GM21390 (cell line): ENCODE measurements around the gene LHX3.

Source experiments
- ATAC-seq: cut with Tn5 transposase; IDR thresholded peaks from one replicate; pipeline ENCODE4 v1.9.1; 2021; ENCODE audit not compliant: unreplicated experiment

LHX3 gene

DNA sequence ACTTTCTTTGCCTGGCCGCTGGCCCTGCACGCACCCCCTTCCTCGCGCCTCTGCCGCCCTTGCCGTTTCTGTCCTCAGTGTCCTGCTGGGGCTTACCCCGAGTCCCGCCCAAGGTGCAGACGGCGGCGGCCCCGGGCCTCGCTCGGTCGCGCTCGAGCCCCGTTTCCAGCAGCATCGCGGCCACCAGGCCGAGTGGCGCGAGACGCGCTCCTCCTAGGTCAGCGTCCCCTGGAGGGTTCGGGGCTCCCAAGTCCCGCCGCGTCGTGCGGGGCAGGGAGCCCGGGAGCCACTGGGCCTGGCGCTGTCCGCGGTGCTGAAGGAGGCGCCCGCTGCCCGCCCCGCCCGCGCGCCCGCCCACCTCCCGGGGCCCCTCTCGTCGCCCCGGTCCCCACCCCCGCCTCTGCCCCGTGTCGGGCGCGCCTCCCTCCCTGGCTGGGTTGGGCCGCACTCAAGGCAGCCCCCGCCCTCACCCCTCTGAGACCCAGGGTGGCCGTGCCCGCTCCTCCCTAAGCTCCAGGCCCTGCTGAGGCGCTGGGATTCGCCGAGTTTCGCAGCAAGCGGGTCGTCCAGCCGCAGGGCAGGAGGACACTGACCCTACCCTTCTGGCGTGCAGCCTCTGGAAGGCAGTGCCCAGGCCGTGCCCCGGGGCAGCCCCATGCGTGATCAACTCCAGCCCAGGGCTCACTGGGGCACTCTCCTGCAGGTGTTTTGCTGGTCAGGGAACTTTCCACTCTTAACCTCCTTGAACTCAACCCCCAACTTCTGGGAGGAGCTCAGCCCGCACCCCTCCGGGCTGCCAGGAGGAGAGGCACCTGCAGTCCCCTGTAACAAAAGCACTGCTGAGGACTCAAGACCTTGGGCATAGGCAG lies at the start of gene LHX3:
Gene LHX3, minus strand, starts transcription at position 291 of the 869 bp plus-strand sequence. Its CDS starts 116 bp downstream, at position 175.
- ATAC-seq: no peak

DNA sequence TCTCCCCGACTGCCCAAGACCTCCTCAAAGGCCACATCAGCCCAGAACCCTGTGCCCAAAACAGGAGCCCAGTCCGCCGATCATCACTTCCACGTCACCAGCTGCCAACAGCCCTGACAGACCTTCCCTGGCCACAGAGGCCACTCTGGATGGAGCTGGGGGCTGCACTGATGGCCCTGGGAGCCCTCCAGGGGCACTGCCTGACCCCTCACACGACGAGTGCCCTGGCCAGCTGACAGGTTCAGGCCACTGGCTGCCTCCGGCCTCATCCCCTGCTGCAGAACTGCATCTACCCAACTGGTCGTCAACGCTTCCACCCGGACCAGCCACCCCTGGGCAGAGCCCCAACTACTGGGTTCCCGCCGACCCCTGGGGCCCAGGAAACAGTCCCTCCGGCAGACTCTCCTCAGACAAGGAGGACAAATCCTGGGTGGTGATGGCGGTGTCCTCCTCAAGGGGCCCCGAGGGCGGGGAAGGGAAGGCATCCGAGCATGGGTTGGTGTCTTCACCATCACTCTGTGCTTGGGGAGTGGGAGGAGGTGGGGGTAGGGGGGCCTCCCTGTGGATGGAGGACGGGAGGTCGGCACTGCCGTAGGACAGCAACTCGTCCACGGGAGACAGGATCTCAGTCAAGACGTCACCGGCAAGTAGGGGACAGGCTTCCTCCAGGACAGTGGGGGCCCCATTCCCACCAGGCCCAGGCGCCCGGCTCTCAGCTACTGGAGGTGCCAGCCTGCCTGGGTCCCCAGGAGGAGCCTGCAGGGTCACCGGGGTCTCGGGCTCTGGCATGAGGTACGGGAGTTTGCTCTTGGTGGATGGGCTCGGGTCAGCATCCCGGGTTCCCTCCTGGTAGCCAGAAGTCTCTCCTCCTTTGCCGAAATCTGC lies 48.6 kb upstream of the LHX3 start:
- ATAC-seq: no peak

DNA sequence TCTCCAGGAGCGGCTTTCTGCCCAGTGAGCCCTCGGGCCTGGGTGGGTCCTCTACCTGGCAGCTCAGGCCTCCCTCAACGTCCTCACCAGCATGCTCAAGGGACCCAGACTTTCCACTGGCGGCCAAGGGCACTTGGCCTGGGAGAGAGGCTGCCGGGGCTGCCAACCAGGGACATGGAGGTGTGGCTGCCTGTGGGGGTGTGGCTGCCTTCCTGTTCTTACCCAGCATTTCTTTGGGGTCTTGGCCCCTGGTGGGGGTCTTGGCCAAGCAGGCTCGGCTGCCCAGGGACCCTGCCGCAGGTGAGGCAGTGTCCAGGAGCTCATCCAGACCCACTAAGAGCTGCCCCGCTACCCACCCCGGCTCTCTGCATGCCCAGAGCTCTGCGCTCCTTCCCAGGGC lies 47.9 kb upstream of the LHX3 start:
- no peak for ATAC-seq

DNA sequence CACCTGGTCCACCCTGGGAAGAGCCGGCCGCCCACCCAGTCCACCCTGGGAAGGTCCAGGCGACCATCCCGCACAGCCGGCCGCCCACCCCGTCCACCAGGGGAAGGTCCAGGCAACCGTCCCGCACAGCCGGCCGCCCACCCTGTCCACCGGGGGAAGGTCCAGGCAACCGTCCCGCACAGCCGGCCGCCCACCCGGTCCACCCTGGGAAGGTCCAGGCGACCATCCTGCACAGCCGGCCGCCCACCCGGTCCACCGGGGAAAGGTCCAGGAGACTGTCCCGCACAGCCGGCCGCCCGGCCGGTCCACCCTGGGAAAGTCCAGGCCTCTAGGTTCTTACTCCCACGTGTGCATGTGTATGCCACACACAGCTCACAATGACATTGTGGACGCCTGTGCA lies 47.4 kb upstream of the LHX3 start:
- no peak for ATAC-seq

DNA sequence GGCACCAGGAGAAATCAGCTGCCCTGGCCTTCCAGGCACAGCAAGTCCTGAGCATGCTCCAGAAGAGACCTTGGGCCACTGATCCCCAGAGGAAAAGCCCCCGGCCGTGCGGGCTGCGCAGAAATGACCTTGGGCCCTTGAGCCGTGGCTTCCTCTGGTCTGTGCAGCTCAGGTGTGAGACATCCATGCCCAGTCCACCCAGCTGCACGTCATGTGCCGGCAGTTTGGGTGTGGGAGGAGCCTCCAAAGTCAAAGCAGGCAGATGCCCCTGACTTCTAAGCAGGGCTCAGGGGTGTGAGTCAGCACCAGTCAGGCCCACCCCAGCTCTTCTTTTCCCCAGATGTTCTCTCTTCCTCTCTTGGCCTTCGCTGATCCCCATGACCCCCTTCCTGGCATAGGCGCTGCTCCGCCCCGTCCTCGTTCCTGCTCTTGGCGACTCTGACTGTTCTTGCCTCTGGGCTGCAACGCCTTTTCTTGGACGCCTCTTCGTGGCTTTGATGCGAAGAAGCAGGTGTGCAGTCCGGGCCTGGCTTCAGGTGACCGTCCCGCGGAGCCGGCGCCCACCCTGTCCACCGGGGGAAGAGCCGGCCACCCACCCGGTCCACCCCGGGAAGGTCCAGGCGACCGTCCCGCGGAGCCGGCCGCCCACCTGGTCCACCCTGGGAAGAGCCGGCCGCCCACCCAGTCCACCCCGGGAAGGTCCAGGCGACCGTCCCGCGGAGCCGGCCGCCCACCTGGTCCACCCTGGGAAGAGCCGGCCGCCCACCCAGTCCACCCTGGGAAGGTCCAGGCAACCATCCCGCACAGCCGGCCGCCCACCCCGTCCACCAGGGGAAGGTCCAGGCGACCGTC lies 46.6 kb upstream of the LHX3 start:
- no peak for ATAC-seq

DNA sequence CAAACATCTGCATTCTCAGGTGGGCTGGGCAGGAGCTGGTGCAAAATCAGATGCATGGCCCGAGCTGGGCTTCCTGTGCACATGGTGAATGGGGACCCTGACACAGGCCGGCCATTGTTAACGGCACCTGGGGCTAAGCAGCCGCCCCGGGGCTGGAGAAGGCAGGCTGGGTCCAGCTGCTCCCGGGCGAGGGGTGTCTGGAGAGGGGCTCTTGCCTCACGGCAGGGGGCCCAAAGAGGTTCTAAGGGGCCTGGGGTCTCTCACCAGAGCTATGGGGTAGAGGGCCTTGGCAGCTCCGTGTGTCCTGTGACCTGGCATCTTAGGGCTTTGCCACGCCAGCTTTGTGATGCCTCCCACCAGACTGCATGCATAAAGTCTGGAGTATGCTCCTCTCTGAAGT lies 45.7 kb upstream of the LHX3 start:
- no peak for ATAC-seq

DNA sequence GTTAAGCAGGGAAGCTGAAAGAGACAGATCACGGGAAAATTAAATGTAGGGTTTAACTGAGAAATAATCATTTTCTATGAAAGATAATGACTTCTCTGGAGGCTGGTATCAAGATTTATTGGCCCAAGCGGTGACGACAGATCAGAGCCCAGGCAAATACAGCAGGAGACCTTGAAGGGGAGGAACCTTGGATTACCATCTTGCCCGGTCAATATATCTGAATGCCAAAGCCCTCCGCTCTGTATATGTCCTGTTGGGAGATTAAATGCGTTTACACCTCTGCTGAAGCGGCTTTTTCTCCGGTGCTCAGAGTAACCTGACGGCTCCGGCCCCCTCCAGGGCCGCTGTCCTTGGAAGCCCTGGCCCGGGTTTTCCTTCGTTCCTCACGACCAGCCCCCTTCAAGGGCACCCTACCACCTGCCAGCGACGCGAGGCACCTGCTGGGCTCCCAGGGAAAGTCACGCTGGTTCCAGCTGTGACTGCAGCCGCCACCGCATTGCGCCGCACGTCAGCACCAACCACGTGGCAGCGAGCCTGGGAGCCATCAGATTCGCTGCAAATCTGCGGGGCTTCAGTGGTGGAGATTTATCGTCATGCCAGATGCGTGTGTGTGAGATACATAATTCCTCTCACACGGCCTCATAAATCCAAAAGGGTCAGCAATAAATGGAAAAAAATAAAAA lies 45.1 kb upstream of the LHX3 start:
- ATAC-seq: no peak

DNA sequence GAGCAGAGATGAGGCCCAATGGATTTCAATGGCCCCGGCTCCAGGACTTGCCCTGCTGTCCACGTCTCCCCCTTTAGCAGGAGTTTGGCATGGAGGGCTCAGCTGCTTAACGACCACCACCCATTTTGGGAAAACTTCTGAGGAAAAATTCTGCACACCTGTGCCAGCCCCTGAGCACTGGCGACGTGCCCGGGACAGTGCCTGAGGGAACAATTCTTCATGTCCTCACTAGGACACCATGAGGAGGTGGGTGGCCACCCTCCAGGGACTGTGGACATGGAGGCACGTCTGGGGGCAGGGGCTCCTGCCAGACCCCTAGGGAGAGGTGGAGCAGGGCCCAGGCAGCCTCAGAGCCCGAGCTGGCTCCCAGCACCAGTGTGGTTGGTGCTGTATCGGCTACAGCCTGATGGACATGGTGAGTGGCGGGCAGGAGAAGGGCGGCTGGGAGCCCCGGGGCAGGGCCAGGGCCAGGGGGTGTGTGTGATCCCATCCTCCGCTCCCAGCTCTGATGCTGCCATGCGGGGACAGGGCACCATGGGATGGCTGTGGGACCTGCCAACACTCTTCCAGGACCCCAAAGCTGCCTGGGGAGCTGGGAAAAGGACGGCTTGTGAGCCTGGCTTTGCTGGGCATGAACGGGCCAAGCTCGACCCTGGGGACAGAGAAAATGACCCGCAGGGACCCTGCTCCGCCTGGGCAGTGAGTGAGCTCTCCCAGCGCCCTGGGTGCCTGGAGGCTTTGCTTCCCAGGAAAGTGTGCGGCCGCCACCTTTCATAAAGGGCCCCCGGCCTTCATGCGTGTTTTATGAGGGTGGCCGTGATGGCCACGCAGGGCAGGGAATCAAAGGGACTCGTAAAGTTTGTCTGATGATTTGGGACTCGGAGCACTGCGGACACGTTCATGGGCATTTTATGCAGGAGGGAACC lies 44.3 kb upstream of the LHX3 start:
- no peak for ATAC-seq

DNA sequence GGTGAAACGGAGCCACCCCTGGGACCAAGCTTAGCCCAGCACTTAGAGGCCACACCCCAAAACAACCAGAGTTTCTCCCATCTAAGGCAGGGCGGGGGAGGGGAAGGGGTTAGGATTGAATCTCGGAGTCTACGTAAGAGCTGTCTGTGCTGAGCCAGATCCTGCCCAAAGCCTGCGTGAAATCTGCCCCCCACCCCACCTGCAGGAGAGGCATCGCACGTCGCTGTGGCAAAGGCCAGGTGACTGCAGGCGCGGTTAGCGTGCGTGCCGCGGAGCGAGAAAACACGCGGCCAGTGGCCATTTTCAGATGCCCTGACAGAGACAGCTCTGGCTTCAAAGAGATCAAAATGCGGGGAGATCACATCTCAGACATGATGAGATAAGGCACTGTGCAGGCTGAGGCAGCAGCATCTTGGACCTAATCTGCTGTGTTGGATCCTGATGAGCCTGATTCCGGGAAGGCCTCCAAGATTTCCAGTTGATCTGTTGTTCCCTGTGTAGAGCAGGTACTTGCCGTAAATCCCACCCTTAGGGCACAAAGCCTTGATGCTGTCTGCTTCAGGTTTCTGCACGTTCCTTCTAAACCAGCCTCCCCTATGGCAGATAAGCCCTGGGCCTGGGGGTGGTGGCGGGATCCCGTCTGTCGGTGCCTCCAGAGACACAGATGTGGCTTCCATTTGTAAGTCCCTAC lies 43.2 kb upstream of the LHX3 start:
- ATAC-seq: no peak

DNA sequence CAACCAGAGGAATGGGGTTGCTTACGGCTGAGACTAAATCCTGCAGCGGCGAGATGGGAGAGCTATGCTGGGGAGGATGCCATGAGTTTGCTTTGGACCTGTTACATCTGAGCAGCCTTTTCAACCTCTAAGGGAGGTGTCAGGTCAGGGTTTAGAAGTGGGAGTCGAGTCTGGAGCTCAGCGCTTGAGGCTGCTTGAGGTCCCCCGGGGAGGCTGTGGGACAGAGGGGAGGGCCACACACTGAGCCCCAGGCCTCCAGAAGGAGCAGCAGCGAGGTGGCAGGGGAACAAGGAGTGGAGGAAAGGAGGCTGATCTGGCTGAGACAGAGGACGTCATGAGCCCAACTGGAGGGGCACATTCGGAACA lies 42.6 kb upstream of the LHX3 start:
- no peak for ATAC-seq

DNA sequence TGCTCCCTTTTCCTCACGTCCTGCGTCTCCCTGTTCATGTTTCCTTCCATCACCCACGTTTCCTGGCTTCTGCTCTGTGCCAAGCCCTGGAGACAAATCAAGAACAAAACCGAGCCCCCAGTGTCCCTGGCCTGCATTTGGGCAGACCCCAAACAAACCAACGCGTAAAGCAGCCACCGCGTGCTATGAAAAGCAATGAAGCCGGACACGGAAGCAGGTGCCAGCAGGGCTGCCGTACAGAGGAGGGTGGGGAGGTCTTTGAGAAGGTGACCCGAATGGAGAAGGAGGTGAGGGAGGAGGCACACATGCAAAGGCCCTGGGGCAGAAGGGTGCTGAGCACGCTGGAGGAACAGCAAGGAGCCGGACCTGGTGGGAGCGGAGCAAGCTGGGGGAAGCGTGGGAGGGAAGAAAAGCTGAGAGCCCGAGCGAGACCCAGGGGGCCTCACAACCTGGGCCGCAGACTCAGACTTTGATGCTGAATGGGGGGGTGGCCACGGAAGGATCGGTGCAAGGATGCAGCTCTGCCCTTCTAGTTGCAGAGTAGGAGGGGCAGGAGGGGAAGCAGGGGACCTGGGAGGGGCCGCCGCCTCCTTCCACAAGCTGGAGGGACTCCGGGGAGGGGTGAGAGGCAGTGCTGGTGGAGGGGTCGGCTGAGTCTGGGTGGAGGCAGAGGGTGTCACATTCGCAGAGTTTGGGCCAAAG lies 42.1 kb upstream of the LHX3 start:
- ATAC-seq: no peak

DNA sequence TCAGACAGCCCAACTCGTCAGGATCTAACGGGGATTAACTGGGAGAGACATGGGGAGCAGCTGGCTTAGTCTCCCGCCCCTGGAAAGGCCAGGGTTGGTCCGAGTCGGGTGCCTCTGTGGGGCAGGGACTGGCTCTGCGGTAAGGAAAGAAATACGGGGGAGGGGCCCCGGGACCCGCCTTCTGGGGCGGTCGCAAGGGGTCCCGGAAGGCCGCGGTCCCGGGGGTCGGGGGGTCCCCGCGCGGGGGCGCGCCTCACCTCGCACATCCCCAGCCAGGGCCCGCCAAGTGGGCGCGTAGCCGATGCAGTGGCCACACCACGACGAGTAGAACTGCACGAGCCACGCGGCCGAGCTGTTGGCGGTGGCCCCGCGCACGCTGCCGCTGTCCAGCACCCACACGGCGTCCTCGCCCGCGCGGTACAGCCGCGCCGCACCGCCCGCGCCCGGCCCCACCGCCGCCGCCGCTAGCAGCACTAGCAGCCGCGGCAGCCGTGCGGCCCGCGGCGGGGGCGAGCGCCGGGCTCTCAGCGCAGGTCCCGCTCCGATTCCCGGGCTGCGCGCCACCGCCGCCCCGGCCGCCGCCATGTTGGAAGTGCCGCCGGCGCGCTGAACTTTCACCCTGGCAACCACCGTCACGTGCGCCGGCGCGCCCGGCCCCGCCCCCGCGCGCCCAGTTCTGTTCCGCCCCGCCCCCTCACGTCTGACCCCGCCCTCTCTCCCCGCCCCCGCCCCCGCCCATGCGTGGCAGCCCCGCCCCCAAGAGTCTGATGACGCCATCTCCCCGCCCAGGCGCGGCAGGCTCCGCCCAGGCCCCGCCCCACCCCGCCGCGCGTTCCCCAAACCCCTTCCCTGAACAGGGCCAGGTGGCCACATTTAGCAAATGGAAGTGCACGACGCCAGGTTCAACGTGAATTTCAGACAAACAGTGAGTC lies 40.6 kb upstream of the LHX3 start, which contains the start of gene QSOX2:
Gene QSOX2, minus strand, starts transcription at position 594 of the 932 bp plus-strand sequence. Its CDS starts 9 bp downstream, at position 585.
- peak; percentile 41 for ATAC-seq

DNA sequence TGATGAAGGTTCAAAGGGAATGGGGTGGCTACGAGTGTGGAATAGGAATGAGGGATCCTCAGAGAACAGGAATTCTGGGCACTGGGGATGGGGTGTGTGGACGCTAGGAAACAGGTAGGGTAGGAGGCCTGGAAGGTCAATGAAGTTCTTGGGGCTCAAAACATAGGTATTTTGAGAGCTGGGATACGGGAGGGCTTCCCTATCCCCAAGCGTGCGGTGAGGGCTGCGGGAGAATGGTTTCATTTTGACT lies 40.0 kb upstream of the LHX3 start:
- no peak for ATAC-seq

DNA sequence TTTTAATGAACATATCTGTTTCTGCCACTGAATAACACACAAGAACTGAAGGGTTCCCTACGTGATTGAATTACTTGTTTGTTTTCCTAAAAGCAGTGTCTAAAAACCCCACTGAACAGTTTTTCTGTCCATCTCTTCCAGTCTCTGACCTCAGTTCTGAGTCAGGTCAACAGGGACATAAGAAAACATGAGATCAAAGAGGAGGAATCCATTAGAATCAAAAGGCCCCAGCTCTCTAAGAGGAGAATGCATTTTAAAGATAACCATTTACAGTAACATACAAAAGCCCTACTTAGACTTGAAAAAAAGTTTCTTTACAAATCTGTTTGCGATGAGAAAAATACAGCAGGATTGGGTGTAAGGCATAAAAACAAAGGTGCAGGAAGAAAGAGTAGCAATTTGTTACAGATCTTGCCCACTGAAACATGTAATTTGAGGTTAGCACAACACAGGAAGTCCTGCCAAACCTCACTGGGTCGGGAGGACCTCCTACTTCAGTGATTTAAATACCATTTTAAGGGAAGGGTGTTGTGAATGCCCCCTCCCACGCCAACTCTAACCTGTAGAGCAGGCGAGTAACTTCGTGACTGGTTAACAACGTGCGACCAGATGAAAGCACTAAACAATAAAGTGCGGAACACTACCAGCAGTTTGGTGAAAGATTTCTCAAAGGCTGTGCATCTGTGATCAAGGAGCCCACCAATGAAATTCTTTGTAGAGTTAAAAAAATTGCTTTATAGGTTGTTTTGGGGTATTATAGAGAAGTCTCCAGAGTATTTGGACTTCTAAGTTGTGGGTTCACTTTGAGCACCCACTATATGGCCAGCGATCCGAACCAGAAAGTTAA lies 39.4 kb upstream of the LHX3 start:
- no peak for ATAC-seq

DNA sequence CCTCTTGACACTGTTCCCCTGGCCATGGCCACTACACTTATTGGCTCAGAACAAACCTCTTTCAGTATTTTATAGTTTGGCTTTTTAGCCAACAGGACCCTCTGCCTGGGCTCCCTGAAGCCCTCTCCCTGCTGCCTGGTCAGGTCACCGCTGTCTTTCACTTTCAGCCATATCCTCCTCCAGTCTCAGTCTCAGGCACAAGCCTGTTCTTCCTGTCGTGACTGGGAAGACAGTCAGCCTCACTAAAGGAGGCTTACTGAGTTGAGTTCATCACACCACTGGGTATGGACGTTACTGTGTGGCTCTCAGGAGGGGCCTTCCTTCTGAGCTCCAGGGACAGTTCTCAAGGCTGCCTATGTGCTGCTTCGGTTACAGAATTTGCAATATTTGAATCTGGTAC lies 38.7 kb upstream of the LHX3 start:
- ATAC-seq: no peak

DNA sequence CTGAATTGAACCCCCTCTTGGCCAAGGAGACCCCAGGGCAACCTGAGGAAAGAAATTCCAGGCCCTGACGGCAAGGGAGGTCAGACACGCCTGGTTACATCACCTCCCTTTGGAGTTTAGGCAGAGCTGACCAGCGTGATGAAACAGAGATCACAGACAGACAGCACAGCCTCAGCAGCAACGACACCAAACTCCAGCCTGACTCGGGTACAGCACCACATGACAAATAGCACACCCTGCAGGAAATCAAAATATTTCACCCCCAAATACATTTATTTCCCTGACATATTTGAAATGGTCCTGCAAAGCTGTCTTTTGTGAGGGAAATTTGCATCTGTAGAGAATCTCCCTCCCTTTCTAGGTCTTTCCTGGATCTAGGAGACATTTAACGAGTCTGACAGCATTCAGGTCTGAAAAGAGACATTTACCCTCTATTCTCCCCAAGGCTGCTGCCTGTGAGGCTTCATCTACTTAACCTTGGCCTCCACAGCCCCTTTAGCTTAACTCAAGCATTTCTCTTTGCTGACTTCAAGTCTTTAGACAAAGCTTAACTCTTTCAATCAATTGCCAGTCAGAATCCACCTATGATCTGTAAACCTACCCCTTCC lies 38.1 kb upstream of the LHX3 start:
- ATAC-seq: no peak
